ENCODE results near the gene ANKZF1. TPM values are rescaled to one million over a fixed set of nuclear protein-coding genes. Genes with fewer than 3 reads are reported as not detected.
A peak's percentile ranks its signal among the peaks of the same experiment; 100 is the strongest.

Gene ANKZF1
- total RNA-seq, 2 experiments from 2014 or later = 140 to 166 TPM

DNA sequence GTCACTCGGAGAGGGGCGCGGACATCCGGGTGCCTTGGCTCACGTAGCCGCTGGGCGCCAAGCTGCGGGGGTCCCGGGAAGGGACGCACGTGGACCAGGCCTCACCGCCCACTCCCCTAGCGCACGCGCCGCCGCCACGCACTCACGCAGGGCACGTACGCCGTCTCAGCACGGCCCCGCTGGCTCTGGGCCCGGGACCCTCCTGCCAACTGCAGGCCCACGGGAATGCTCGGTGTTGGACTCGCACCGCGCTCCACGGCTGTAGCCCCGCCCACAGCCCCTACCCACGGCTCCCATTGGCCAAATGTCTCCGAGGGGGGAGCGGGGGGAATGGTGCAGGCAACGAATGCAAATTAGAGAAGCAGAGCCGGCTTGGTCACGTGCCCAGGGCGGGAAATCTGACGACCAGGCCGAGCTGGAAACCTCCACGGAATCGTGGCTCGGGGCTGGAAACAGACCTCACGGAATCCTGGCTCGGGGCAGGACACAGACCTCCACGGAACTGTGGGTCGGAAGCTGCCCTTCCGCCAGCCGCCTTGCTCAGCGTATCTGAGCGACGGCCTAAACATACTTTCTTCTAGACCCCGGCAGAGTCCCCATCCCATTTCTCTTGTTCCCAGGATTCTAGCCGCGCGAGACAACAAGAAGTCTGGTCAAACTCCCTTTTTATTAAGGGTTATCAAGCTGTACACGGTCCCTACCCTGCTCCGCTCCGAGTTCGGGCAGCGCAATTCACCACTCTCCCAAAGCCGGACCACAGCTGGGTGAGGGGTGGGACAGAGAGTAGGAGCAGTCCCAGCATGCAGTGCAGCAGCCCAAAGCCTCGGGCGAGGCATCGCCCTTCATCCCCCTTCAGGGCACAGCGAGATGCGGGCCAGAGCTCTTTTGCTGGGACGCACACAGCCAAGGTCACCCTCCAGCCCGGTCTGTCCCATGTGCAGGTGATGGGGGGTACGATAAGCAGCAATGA, 10.6 kb upstream of the ANKZF1 start, which contains the start of gene ABCB6:
ABCB6 (minus strand) TSS at position 227 of the 970 bp plus-strand sequence. CDS start 285 bp downstream, outside the sequence.
- DNase-seq (peak; percentile 94), ATAC-seq (peak; percentile 89)
- H3K27me3 Mint-ChIP-seq = no peaks in the 10 kb centered on the region
- CTCF ChIA-PET = interaction anchor here (0.6 to 3.0 kb wide), 12 partner anchors 11 to 949 kb away, joined by 3 to 15 read pairs (median 6); partner anchors contain the start of genes AAMP, ANKZF1, ATG9A and CNPPD1
- H3K27ac Mint-ChIP-seq = peak within 1 kb of the TSS; percentile 74
- H3K4me3 Mint-ChIP-seq = peak within 1 kb of the TSS; percentile 83
- peaks cover 45% of the 10 kb centered on the region for H3K36me3 Mint-ChIP-seq (ENCODE audit: low read depth)
- intact Hi-C loops (cut with DNase I, micrococcal nuclease) = loop anchor here (1.0 to 2.0 kb wide), 9 partner anchors 10 to 76 kb away; partner anchors contain the start of genes ANKZF1 (in 2 of the 2), ATG9A (in 2 of the 2), DNAJB2 (in 2 of the 2) and NHEJ1 (in 2 of the 2)
- POLR2A ChIA-PET = interaction anchor here (1.0 to 2.8 kb wide), 4 partner anchors 10 to 33 kb away, joined by 3 to 8 read pairs (median 4); partner anchors contain the start of genes GLB1L, STK16 and ZFAND2B
- peaks cover 24% of the 10 kb centered on the region for H3K4me1 Mint-ChIP-seq
- no peaks in the 10 kb centered on the region for H3K9me3 Mint-ChIP-seq (ENCODE audit: low read depth)

DNA sequence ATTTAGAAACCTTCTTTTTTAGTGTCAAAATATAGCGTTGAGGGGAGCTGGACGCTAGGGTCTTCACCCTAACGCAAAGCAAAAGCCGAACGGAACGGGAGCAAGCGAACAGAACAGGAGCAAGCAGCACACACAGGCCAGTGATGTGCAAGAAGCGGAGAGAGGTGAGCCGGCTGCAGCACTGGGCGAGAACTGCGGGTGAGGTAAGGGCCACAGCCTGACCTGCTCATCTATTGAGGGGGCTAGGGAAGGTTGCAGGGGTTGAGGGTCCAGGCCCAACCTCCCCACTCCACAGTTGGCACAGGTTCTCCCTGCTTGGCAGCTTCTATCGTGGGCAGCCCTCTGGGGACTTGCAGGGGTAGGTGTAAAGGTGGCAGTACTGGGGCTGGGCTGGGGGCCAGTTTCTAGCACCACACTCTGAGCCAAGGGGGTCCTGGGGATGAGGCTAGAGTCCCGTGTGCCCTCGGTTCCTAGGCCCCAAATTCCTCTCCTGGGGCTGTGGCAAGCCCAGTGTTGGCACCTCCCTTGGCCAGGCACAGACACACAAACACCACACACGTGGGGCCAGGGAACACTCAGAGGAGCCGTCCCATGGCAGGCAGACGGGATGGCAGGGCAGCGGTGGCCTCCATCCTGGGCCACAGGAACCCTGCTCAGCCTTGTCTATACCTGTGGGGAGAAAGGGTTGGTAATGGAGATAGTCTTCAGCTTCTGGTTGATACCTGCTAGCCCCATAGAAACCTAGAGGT, 9.6 kb upstream of the ANKZF1 start:
- POLR2A ChIA-PET = interaction anchor here (0.7 to 2.8 kb wide), 2 partner anchors 13 to 33 kb away, joined by 3 to 8 read pairs; partner anchors contain the start of genes TUBA4B and ZFAND2B
- no peak overlapping the region for H3K4me3 Mint-ChIP-seq
- CTCF ChIA-PET = interaction anchor here (0.7 to 2.8 kb wide), 7 partner anchors 10 to 340 kb away, joined by 3 to 15 read pairs (median 7); partner anchors contain the start of genes ANKZF1, ATG9A, CNPPD1 and NHEJ1
- no peak for DNase-seq
- no peaks in the 10 kb centered on the region for H3K27me3 Mint-ChIP-seq
- ATAC-seq = no peak
- no peak overlapping the region for H3K27ac Mint-ChIP-seq
- peaks cover 48% of the 10 kb centered on the region for H3K36me3 Mint-ChIP-seq (ENCODE audit: low read depth)
- H3K9me3 Mint-ChIP-seq (ENCODE audit: low read depth) = no peaks in the 10 kb centered on the region
- peaks cover 24% of the 10 kb centered on the region for H3K4me1 Mint-ChIP-seq
- intact Hi-C loops (cut with DNase I, micrococcal nuclease) = loop anchor here (1.0 to 2.0 kb wide), 5 partner anchors 9 to 75 kb away; partner anchors contain the start of genes ANKZF1 (in 2 of the 2), ATG9A (in 2 of the 2), DNAJB2 (in 1 of the 2) and NHEJ1 (in 1 of the 2)

DNA sequence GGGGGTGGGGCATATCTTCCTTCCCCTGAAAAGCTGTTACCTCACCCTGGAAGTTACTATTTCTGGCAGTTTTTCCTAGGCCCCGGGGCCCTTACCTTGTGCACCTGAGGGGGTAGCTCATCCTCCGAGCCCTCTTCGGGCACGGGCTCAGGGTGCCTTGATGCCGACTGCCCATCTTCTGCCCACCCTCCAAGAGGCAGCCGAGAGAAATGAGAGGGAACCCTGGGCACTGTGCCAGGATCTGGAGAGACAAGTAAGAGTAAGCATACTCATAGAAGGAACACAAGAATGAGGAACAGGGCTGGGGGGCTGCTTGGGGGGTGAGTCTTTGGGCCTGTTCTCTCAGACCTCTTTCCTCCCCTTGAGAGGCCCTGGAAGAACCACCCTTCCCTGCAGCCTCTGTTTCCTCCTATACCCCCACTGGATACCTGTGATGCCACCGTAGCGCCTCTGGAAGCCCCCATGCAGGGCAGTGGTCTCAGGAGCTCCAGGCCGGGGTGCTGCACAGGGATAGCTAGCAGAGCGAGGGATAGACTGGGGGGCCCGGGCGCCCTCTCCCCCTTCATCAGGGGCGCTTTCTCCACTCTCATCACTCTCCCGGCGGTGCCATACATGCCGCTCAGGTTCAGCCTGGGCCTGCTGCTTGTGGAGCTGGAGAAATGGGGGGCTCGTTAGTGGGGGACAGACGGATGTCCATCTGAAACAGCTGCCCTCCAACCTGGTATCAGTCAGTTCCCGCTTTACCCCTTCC, 8.8 kb upstream of the ANKZF1 start:
- ChIA-PET POLR2A (interaction anchor here (0.7 kb wide), 1 partner anchor 32 kb away, joined by 3 read pairs; the partner anchor contains the start of gene TUBA4B), CTCF (interaction anchor here (0.6 to 2.8 kb wide), 4 partner anchors 23 to 61 kb away, joined by 3 to 15 read pairs (median 6); partner anchors contain the start of gene NHEJ1)
- Mint-ChIP-seq H3K27me3 (no peaks in the 10 kb centered on the region), H3K4me3 (no peak overlapping the region), H3K36me3 (ENCODE audit: low read depth) (peaks cover 55% of the 10 kb centered on the region), H3K27ac (no peak overlapping the region), H3K9me3 (ENCODE audit: low read depth) (no peaks in the 10 kb centered on the region), H3K4me1 (peaks cover 24% of the 10 kb centered on the region)
- intact Hi-C loops (cut with DNase I, micrococcal nuclease) = no loop called here
- ATAC-seq (no peak), DNase-seq (no peak)

DNA sequence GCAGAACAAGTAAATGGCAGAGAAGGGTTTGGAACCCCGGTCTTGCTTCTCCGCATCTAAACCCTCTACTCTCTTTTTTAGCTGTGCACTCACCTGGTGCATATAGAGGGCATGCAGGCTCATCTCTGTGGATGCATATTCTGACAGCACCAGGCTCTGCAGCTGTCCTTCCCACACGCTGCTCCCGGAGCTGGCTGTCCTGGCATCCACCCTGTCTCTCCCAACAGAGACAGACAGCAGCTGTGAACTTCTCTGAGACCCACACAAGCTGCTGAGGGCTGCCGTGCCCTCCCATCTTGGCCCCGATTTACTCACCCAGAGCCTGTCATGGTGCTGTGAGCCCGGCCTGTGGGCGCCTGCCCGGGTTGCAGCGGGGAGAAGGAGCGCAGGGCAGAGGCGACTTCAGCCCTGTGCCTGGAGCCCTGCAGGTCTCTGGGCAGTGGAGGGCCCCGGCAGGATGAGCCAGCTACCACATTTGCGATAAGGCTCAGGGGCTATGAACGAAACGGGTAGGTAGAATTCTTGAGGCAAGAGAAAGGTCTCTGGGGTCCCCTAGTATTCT, 7.6 kb upstream of the ANKZF1 start:
- intact Hi-C loops (cut with DNase I, micrococcal nuclease) = no loop called here
- ChIA-PET CTCF (interaction anchor here (0.7 to 2.4 kb wide), 5 partner anchors 51 to 187 kb away, joined by 3 to 7 read pairs (median 5); partner anchors contain the start of gene NHEJ1), POLR2A (no interaction called here)
- DNase-seq (no peak), ATAC-seq (no peak)
- no peaks in the 10 kb centered on the region for H3K27me3 Mint-ChIP-seq
- peaks cover 57% of the 10 kb centered on the region for H3K36me3 Mint-ChIP-seq (ENCODE audit: low read depth)
- no peaks in the 10 kb centered on the region for H3K9me3 Mint-ChIP-seq (ENCODE audit: low read depth)
- H3K4me3 Mint-ChIP-seq = no peak overlapping the region
- H3K27ac Mint-ChIP-seq = no peak overlapping the region
- H3K4me1 Mint-ChIP-seq = peaks cover 23% of the 10 kb centered on the region

DNA sequence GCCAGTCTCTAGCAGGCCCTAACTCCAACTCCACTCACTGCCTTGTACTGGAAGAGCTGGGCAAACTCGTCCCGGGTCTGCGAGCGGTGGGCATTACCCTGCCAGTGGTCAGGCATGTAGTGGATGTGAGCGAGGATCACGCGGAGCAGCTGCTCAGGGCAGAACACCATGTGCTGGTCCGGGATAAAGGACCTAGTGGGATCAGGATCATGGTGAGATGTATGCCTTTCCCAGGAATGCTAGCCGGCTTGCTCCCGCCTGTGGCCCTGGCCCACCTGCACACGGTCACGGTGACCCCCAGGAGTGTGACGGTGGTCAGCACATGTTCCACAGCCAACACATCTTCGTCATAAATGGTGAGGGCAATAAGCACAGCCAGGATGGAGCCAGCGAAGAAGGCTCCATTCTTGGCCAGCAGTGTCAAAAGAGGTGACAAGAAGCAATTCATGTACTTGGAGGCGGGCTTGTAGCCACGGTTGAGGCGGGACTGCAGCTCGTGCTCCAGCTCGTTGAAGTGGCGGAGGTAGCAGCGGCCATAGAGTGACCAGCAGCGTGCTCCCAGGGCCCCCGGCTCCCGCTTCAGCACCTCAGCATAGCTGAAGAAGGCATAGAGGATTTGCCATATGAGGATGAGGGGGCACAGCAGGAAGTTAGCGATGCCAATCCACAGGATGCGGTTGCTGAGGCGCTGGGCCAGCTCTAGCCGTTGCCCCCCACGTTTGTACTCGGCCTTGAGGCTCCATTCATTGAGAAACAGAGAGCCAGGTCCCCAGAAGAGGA, 5.6 kb upstream of the ANKZF1 start:
- peaks cover 67% of the 10 kb centered on the region for H3K36me3 Mint-ChIP-seq (ENCODE audit: low read depth)
- H3K4me1 Mint-ChIP-seq = peaks cover 27% of the 10 kb centered on the region
- no peak overlapping the region for H3K4me3 Mint-ChIP-seq
- no peak for ATAC-seq
- no peak overlapping the region for H3K27ac Mint-ChIP-seq
- ChIA-PET CTCF (interaction anchor here (1.2 kb wide), 1 partner anchor 53 kb away, joined by 4 read pairs; no protein-coding TSS in a partner anchor), POLR2A (no interaction called here)
- H3K9me3 Mint-ChIP-seq (ENCODE audit: low read depth) = no peaks in the 10 kb centered on the region
- H3K27me3 Mint-ChIP-seq = no peaks in the 10 kb centered on the region
- intact Hi-C loops (cut with DNase I, micrococcal nuclease) = no loop called here
- no peak for DNase-seq

DNA sequence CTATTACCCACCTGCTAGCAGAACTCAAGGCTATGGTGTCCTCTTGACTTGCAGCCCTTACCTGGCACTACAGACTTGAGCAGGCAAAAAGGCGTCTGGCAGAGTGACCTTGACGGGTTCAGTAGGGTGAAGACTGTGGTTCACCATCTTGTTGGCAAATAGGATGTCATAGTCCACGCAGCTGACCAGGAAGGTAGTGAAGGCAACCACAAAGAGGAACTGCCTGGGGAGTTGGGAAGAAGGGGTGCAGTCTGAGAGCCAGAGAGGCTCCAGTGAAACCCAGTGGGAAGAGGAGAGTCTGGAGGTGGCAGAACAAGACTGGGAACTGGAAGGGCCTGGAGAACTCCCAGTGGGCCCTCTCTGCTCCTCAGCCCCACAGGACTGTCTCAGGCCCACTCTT, 4.3 kb upstream of the ANKZF1 start:
- Mint-ChIP-seq H3K27ac (no peak overlapping the region), H3K9me3 (ENCODE audit: low read depth) (no peaks in the 10 kb centered on the region), H3K27me3 (no peaks in the 10 kb centered on the region), H3K4me1 (peaks cover 17% of the 10 kb centered on the region), H3K4me3 (no peak overlapping the region), H3K36me3 (ENCODE audit: low read depth) (peaks cover 63% of the 10 kb centered on the region)
- no peak for ATAC-seq
- intact Hi-C loops (cut with DNase I, micrococcal nuclease) = no loop called here
- CTCF ChIA-PET = interaction anchor here (1.2 kb wide), 1 partner anchor 55 kb away, joined by 4 read pairs; no protein-coding TSS in a partner anchor
- DNase-seq = no peak
- POLR2A ChIA-PET = no interaction called here

DNA sequence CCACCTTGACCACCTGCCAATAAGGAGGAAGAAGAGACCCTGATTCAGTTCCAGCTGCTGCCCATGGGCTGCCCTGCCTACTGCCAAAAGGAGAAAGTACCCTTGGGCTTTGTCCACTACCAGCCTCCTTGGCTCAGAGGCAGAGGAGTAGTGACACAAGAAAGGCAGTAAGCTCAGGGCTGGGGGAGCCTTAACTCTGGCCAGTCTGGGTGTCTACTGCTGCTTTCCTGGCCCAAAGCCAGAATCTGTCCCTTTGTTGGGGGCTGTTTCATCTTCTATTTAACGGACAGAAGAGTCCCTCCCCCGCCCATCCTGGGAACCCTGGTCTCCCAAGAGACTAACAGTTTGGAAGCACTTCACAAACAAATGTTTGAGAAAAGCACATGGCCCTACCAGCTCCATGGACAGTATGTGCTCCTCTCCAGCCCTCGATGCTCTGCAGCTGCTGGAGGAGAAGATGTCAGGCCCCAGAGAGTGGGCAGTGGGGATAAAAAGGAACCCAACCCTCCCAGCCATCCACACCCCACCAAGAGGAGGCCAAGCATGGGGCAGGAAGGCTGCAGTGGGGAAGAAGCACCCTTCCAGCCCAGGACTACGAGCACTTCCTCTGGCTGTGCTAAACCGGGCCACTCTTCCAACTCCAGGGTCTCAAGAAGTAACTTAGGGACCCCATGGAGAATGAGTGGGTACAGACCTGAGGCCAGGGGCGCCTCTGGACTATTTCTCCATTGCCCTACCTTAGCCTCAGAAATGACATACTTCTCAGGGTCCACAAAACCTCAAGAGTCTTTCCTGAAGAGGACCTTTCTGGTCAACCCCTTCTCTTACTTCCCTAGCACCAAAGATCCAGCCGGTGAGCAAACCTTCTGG, 1.3 kb upstream of the ANKZF1 start:
- peaks cover 73% of the 10 kb centered on the region for H3K36me3 Mint-ChIP-seq (ENCODE audit: low read depth)
- DNase-seq (no peak), ATAC-seq (no peak)
- ChIA-PET CTCF (interaction anchor here (0.6 to 2.5 kb wide), 5 partner anchors 21 to 140 kb away, joined by 3 to 5 read pairs (median 4); partner anchors contain the start of gene ZFAND2B), POLR2A (interaction anchor here (1.2 to 2.3 kb wide), 3 partner anchors 22 to 25 kb away, joined by 3 to 24 read pairs (median 5); partner anchors contain the start of genes TUBA4A, TUBA4B and ZFAND2B)
- H3K4me1 Mint-ChIP-seq = peaks cover 33% of the 10 kb centered on the region
- no peaks in the 10 kb centered on the region for H3K9me3 Mint-ChIP-seq (ENCODE audit: low read depth)
- peak overlapping the region; percentile 78 for H3K27ac Mint-ChIP-seq
- intact Hi-C loops (cut with DNase I, micrococcal nuclease) = no loop called here
- peak overlapping the region; percentile 84 for H3K4me3 Mint-ChIP-seq
- no peaks in the 10 kb centered on the region for H3K27me3 Mint-ChIP-seq

DNA sequence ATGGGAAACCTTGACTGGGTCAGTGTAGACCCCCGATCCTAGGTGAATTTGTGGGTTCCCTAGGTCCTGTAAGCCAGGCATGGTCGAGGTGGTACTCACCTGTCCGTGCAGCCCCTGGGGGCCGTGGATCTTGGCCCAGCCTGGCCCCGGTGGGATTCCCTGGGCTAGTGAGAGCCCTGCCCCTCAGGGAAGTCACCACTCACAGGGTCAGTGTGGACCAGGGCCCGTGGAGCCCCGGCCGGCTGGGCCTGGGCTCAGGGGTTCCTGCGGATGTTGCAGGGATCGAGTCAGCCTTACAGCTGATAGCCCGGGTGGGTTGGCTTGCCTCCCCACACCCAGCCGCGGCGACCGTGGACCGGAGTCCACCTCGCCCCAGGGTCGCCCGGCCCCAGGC, 698 bp upstream of the ANKZF1 start:
- Mint-ChIP-seq H3K9me3 (ENCODE audit: low read depth) (no peaks in the 10 kb centered on the region), H3K27ac (peak overlapping the region; percentile 78), H3K36me3 (ENCODE audit: low read depth) (peaks cover 74% of the 10 kb centered on the region), H3K4me1 (peaks cover 33% of the 10 kb centered on the region), H3K4me3 (peak overlapping the region; percentile 98), H3K27me3 (no peaks in the 10 kb centered on the region)
- ATAC-seq (no peak), DNase-seq (no peak)
- intact Hi-C loops (cut with DNase I, micrococcal nuclease) = loop anchor here (1.0 kb wide), 14 partner anchors 10 to 661 kb away; partner anchors contain the start of genes DNAJB2 (in 2 of the 2), GLB1L (in 2 of the 2), NHEJ1 (in 2 of the 2) and STK16 (in 2 of the 2)
- ChIA-PET POLR2A (interaction anchor here (1.1 to 2.3 kb wide), 6 partner anchors 16 to 50 kb away, joined by 3 to 24 read pairs (median 4); partner anchors contain the start of genes DNAJB2, GLB1L, STK16 and TUBA4A), CTCF (interaction anchor here (1.2 to 2.3 kb wide), 3 partner anchors 10 to 188 kb away, joined by 3 to 13 read pairs (median 7); partner anchors contain the start of genes ABCB6 and CFAP65)
